CD4-positive, alpha-beta T cell treated with Interleukin-4 for 1 hour (primary cell): ENCODE results near the gene ITGB6.

Experiments
- DNase-seq, 2 donors: peaks; one replicate each; pipeline ENCODE4 v3.0.0-alpha.2; 2020 to 2022

Gene ITGB6

GRCh38 chr2:160221391-160222276 lies 21.6 kb upstream of the ITGB6 start:
- DNase-seq, result no peak

- DNase-seq, result no peak
These were observed 20.5 kb upstream of the ITGB6 start for GRCh38 chr2:160220545-160221009.

GRCh38 chr2:160220026-160220425 lies 20.0 kb upstream of the ITGB6 start:
- DNase-seq, result no peak

GRCh38 chr2:160214461-160215445 lies 14.7 kb upstream of the ITGB6 start:
- no peak for DNase-seq

- no peak for DNase-seq
These were observed 13.4 kb upstream of the ITGB6 start for GRCh38 chr2:160213511-160213910.

- DNase-seq, result peak; percentile 62 to 78
These were observed 10.6 kb upstream of the ITGB6 start for GRCh38 chr2:160210599-160211138.

GRCh38 chr2:160209516-160209856 lies 9.4 kb upstream of the ITGB6 start:
- DNase-seq, result no peak

GRCh38 chr2:160208655-160209515 lies 8.8 kb upstream of the ITGB6 start:
- DNase-seq, result no peak

- DNase-seq, result peak in 1 of 2 donors; percentile 26
These were observed 8.0 kb upstream of the ITGB6 start for GRCh38 chr2:160207804-160208654.

- no peak for DNase-seq
These were observed 7.2 kb upstream of the ITGB6 start for GRCh38 chr2:160207271-160207670.

- no peak for DNase-seq
These were observed 6.4 kb upstream of the ITGB6 start for GRCh38 chr2:160206436-160206835.

GRCh38 chr2:160205505-160205904 lies 5.4 kb upstream of the ITGB6 start:
- no peak for DNase-seq

- no peak for DNase-seq
These were observed 3.4 kb upstream of the ITGB6 start for GRCh38 chr2:160203422-160203821.

- DNase-seq, result no peak
These were observed 2.9 kb upstream of the ITGB6 start for GRCh38 chr2:160203007-160203406.

GRCh38 chr2:160201849-160202539 lies 1.9 kb upstream of the ITGB6 start:
- no peak for DNase-seq

GRCh38 chr2:160200921-160201320 lies 849 bp upstream of the ITGB6 start:
- DNase-seq, result no peak

- no peak for DNase-seq
These were observed 1.0 kb downstream of the ITGB6 start for GRCh38 chr2:160199053-160199452.

GRCh38 chr2:160197587-160197986 lies 2.5 kb downstream of the ITGB6 start:
- DNase-seq, result no peak

GRCh38 chr2:160194946-160195345 lies 5.1 kb downstream of the ITGB6 start:
- DNase-seq, result no peak

GRCh38 chr2:160194351-160194750 lies 5.7 kb downstream of the ITGB6 start:
- DNase-seq, result no peak
